Activated naive CD4-positive, alpha-beta T cell treated with anti-CD3 and anti-CD28 coated beads, Interleukin-2, amount 50 U/mL, for 72 hours (primary cell): ENCODE measurements around the gene NHLRC2. TPM values are rescaled to one million over a fixed set of nuclear protein-coding genes. Genes with fewer than 3 reads are reported as not detected.

Experiments used
- ATAC-seq, 2 donors: fragments of 150-1000 bp; cut with Tn5 transposase; 2 replicates each; pipeline ENCODE4 v1.10.0; 2021; ENCODE audit warnings: mild to moderate bottlenecking in 2 of 2, moderate library complexity in 2 of 2
- DNase-seq, 2 donors: peaks; one replicate each; pipeline ENCODE4 v3.0.0; 2021 to 2022; ENCODE audit warnings: low spot score in 2 of 2
- H3K27ac Mint-ChIP-seq, 2 donors: one replicate each; pipeline ENCODE4 v1.8.0; 2022; ENCODE audit warnings: mild to moderate bottlenecking in 2 of 2, mixed read lengths in 2 of 2
- H3K36me3 Mint-ChIP-seq, 2 donors: one replicate each; pipeline ENCODE4 v1.8.0; 2022; ENCODE audit warnings: mixed read lengths in 2 of 2
- H3K9me3 Mint-ChIP-seq, 2 donors: one replicate each; pipeline ENCODE4 v1.8.0; 2022; ENCODE audit warnings: mixed read lengths in 2 of 2
- total RNA-seq, 2 donors: library from RNA; stranded (reverse); gene quantifications; one replicate each; pipeline ENCODE4 v1.2.3, GENCODE V29; 2022

The NHLRC2 gene
- total RNA-seq, 2 donors from 2014 or later: 7.4 to 23.0 TPM

- ATAC-seq (no peak), DNase-seq (no peak)
- H3K9me3 Mint-ChIP-seq: no peaks in the 10 kb centered on the region
- H3K27ac Mint-ChIP-seq: peak overlapping the region; percentile 95 to 96
- H3K36me3 Mint-ChIP-seq: peaks cover 26 to 40% of the 10 kb centered on the region in 2 donors
Observed at GRCh38 chr10:113853578-113854012, 866 bp upstream of the NHLRC2 start.

DNA sequence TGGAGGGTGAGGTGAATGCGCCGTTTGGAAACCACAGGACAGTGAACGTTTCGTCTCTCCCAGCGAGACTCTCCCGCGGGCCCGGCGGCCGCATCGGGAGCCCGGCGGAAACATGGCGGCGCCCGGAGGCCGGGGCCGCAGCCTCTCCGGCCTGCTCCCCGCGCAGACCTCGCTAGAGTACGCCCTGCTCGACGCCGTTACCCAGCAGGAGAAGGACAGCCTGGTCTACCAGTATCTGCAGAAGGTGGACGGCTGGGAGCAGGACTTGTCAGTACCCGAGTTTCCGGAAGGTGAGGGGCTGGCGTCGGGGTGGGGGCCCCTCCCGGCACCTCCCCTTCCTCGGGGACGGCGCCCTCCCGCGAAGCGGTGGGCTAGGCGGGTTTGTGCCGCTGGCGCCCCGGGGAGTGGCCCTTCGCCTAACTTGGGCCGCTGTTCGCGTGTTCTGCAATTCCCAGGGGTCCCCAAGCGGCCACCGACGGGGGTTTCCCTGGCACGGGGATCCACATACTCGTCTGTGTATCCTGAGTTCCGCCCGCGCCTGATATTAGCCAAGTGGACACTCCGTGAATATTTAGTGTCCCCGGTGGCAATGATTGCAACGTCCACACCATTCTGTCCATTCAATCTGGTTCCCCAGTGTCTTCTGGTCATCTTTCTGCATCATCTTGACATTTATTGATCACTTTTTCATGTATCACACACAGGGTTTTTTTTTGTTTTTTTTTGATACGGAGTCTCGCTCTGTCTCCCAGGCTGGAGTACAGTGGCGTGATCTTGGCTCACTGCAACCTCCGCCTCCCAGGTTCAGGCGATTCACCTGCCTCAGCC lies 514 bp downstream of the NHLRC2 start:
- Mint-ChIP-seq H3K9me3 (no peaks in the 10 kb centered on the region), H3K36me3 (peaks cover 30 to 41% of the 10 kb centered on the region in 2 donors), H3K27ac (peak overlapping the region; percentile 96 to 97)
- DNase-seq (peak in 1 of 2 donors; percentile 64), ATAC-seq (peak; percentile 50 to 61)

DNA sequence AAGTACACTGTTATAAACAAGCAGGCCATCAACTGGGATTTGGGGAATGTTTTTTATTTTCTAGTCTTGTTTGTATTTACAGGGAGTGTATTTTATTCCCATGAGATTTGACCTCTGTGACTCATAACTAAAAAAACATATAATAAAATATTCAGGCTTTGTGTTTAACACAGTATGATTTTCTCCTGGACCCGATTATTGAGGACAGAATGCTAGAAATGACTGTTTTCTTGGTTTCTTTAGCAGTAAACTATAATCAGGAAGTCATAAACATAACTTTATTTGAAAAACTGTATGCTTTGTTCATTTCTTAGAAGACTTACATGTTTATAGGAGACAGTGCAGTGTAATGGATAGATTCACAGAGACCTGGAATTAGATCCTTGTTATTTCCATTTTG lies 2.1 kb downstream of the NHLRC2 start:
- peak overlapping the region in 1 of 2 donors; percentile 96 for H3K27ac Mint-ChIP-seq
- peaks cover 38 to 53% of the 10 kb centered on the region in 2 donors for H3K36me3 Mint-ChIP-seq
- ATAC-seq (no peak), DNase-seq (no peak)
- peaks cover 4 to 5% of the 10 kb centered on the region in 2 donors for H3K9me3 Mint-ChIP-seq

GRCh38 chr10:113857210-113857609 lies 2.7 kb downstream of the NHLRC2 start:
- H3K9me3 Mint-ChIP-seq: peaks cover 4 to 5% of the 10 kb centered on the region in 2 donors
- no peak overlapping the region for H3K27ac Mint-ChIP-seq
- peaks cover 38 to 53% of the 10 kb centered on the region in 2 donors for H3K36me3 Mint-ChIP-seq
- ATAC-seq: no peak
- no peak for DNase-seq

GRCh38 chr10:113858541-113858940 lies 4.1 kb downstream of the NHLRC2 start:
- Mint-ChIP-seq H3K27ac (no peak overlapping the region), H3K36me3 (peaks cover 36 to 56% of the 10 kb centered on the region in 2 donors), H3K9me3 (peaks cover 4 to 5% of the 10 kb centered on the region in 2 donors)
- no peak for DNase-seq
- ATAC-seq: no peak

- Mint-ChIP-seq H3K9me3 (peaks cover 4 to 9% of the 10 kb centered on the region in 2 donors), H3K36me3 (peaks cover 35 to 56% of the 10 kb centered on the region in 2 donors), H3K27ac (no peak overlapping the region)
- no peak for ATAC-seq
- DNase-seq: no peak
Observed at GRCh38 chr10:113859261-113859660, 4.8 kb downstream of the NHLRC2 start.

- DNase-seq (no peak), ATAC-seq (no peak)
- Mint-ChIP-seq H3K27ac (no peak overlapping the region), H3K36me3 (peaks cover 11 to 30% of the 10 kb centered on the region in 2 donors), H3K9me3 (peaks cover 2 to 7% of the 10 kb centered on the region in 2 donors)
Observed at GRCh38 chr10:113865901-113866300, 11.4 kb downstream of the NHLRC2 start.

DNA sequence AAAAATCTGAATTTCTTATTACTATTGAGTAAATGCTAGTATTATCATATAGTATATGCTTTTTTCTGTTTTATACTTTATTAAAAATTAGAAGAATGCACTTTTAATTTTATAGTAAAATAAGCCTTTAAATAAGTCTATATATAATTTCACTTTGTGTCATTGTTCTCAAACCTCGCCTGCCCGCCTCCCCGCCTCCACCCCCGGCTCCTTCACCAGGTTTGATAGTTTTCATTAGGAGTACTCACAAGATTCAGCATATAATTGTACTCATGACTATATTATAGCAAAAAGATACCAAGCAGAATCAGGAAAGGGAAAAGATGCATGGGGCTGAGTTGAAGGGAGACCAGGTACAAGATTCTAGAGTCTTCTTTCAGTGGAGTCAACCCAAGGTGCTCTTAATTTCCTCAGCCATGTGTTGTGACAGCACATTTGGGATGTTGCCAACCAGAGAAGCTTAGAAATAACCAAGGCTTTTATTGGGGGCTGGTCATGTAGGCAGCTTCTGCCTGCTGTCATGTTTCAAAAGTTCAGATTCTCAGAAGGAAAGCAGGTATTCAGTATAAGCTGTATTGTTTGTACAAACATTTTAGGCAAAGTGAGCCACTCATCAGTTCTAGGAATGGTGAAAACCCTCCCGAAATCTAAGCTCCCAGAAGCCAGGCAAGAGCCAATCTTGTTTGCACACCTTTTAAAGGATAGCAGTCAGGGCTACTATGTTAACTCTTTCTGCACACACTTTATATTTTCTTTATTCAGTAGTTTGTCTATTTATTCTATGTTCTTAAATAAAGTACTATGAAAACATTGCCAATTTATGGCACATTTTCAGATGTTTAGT lies 12.3 kb downstream of the NHLRC2 start:
- no peak for ATAC-seq
- peaks cover 9 to 27% of the 10 kb centered on the region in 2 donors for H3K36me3 Mint-ChIP-seq
- H3K9me3 Mint-ChIP-seq: peaks cover 0 to 4% of the 10 kb centered on the region in 2 donors
- no peak overlapping the region for H3K27ac Mint-ChIP-seq
- no peak for DNase-seq

GRCh38 chr10:113867904-113868303 lies 13.4 kb downstream of the NHLRC2 start:
- ATAC-seq (no peak), DNase-seq (no peak)
- H3K9me3 Mint-ChIP-seq: peaks cover 0 to 4% of the 10 kb centered on the region in 2 donors
- peaks cover 15 to 35% of the 10 kb centered on the region in 2 donors for H3K36me3 Mint-ChIP-seq
- H3K27ac Mint-ChIP-seq: no peak overlapping the region

GRCh38 chr10:113869789-113870188 lies 15.3 kb downstream of the NHLRC2 start:
- ATAC-seq: no peak
- no peaks in the 10 kb centered on the region for H3K9me3 Mint-ChIP-seq
- peaks cover 9 to 23% of the 10 kb centered on the region in 2 donors for H3K36me3 Mint-ChIP-seq
- H3K27ac Mint-ChIP-seq: no peak overlapping the region
- no peak for DNase-seq

DNA sequence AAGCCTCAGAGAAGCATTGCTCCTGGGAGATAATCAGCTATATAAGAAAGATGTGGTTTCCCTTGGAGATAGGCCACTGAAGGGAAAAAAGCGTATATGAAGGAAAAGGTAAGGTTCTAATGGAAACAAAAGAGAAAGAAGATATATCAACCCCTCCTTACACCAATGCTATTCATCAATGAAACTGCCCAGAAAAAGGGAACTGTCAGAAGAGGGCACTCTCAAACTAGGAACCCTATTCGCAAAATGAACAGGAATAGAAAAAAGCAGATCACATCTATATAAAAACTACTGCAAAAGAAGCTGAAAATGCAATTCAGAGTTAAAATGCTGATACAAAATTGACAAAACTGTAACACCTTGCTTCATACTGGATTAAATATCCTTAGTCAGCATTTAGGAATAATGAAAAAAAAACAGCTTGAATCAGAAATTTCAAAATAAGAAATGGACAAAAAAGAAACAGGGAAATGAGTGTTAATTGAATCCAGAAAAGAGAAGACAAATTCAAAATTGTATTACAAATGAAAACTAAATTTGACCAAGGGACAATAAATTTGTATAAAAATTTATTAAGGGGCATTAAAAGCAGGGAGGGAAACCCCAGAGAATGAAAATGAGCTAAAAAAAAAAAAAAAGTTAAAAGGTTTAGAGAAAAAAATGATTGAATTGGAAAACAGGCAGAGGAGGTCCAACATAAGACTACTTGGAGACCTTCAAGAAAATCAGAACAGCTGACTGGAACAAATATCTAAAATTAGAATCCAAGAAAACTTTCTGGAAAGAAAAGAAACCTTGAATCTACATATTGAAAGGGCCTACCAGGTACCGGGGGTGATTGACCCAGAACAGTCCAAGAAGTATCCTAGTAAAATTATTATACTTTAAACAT lies 17.9 kb downstream of the NHLRC2 start:
- ATAC-seq (no peak), DNase-seq (no peak)
- H3K27ac Mint-ChIP-seq: no peak overlapping the region
- peaks cover 9 to 26% of the 10 kb centered on the region in 2 donors for H3K36me3 Mint-ChIP-seq
- H3K9me3 Mint-ChIP-seq: no peaks in the 10 kb centered on the region

DNA sequence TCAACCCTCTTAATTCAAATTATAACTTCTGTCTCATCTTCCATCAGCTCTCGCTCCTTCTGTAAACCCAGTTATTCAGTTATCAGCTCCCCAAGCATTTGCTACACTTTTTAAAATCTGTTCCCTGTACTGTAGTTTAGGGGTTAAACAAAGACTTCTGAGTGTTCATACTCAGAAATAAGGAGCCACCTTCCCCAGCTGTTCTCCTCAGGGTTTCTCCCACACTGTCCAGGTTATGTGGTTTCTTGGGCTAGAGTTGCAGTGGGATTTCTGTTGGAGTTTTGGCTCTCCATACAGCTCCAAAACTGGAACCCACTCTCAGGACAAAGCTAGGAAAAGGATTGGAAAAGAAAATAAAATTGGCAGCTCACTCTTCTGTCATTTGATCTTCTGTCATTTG lies 20.8 kb downstream of the NHLRC2 start:
- Mint-ChIP-seq H3K27ac (no peak overlapping the region), H3K9me3 (no peaks in the 10 kb centered on the region), H3K36me3 (peaks cover 9 to 18% of the 10 kb centered on the region in 2 donors)
- DNase-seq (no peak), ATAC-seq (no peak)

- DNase-seq (no peak), ATAC-seq (no peak)
- no peaks in the 10 kb centered on the region for H3K9me3 Mint-ChIP-seq
- peaks cover 9 to 17% of the 10 kb centered on the region in 2 donors for H3K36me3 Mint-ChIP-seq
- no peak overlapping the region for H3K27ac Mint-ChIP-seq
Observed at GRCh38 chr10:113876461-113876860, 22.0 kb downstream of the NHLRC2 start.

- DNase-seq: no peak
- no peak for ATAC-seq
- H3K9me3 Mint-ChIP-seq: no peaks in the 10 kb centered on the region
- peaks cover 10 to 16% of the 10 kb centered on the region in 2 donors for H3K36me3 Mint-ChIP-seq
- H3K27ac Mint-ChIP-seq: no peak overlapping the region
Observed at GRCh38 chr10:113879691-113880090, 25.2 kb downstream of the NHLRC2 start.

DNA sequence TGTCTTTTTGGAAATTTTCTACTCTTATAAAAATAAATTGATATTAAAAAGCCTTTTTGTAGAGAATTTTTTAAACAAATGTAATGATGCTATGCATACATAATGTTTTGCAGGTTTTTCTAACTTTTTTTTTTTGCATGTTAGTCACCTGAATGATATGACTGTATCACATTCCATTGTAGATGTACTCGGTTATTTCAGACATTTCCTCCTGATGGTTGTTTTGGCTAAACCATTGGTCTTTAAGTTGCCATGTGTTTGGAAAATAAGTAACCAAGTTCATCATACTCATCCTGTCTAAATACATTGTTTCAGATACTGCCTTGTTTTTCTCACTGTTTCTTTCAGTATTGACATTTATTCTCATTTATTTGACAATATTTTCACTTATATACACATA lies 25.8 kb downstream of the NHLRC2 start:
- no peak overlapping the region for H3K27ac Mint-ChIP-seq
- ATAC-seq: no peak
- DNase-seq: no peak
- peaks cover 10 to 16% of the 10 kb centered on the region in 2 donors for H3K36me3 Mint-ChIP-seq
- no peaks in the 10 kb centered on the region for H3K9me3 Mint-ChIP-seq

- no peak for ATAC-seq
- no peak overlapping the region for H3K27ac Mint-ChIP-seq
- DNase-seq: no peak
- peaks cover 18 to 31% of the 10 kb centered on the region in 2 donors for H3K36me3 Mint-ChIP-seq
- H3K9me3 Mint-ChIP-seq: no peaks in the 10 kb centered on the region
Observed at GRCh38 chr10:113882240-113882639, 27.8 kb downstream of the NHLRC2 start.
